Spleen (tissue), 7 donors: ENCODE measurements around the gene AFF1.

ENCODE experiments used
- POLR2A ChIP-seq, 3 donors: fragments of 450-650 bp; IDR thresholded peaks; one replicate each; pipeline ENCODE4 v1.5.1; 2017; ENCODE audit warnings: antibody characterized with exemption in 3 of 3, mild to moderate bottlenecking in 1 of 3
- TF ChIP-seq, protein P1 (sequence below), 11 experiments: fragments of 200-600 bp in 7 of 11; fragments of 450-650 bp in 4 of 11; sonication (generic) in 4 of 11; IDR thresholded peaks in 8 of 11; conservative IDR thresholded peaks in 3 of 11; 1 replicate in 7 of 11; 2 replicates in 4 of 11; pipeline versions ENCODE4 v1.4.0 to v1.8.0; 2016 to 2021; ENCODE audit warnings: antibody characterized with exemption in 11 of 11, inconsistent platforms in 4 of 11, mild to moderate bottlenecking in 1 of 11
- donor health status: DM: no; HTN: no; CAD: no; lungs with moderate emphysema.
- donor health status: DM: no; HTN: no; CAD: no.
- donor health status: DM: no; HTN: no; CAD: no.

DNA sequence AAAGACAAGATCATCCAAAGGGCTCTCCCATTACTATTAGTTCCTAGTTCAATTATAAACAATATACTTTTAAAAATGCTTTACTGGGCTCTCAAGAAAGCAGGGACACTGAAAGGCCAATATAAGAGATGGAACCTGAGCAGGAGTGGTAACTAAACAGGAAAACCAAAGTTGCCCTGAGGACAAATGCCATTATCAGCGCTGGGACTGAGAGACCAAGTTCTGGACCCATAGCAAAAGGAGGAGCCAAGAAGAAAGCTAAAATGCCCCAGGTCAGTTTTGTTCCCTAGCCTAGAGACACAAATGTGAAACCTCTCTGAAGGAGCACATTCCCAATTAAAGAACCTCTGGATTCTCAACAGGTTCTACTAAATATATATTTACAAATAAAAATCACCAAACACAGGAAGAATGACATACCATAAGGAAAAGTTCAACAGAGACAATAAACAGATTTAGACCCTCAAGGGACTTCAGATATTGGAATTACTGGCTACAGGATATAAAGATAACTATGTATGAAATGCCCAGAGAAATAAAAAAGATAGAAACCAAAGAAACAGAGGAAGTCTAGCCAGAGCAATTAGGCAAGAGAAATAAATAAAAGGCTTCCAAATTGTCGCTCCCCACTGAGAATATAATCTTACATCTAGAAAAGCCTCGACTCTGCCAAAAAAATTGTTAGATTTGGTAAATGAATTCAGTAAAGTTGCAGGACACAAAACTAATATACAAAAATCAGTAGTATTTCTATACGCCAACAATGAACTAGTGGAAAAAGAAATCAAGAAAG, 218.5 kb downstream of the AFF1 start:
- TF ChIP-seq, protein P1, sequence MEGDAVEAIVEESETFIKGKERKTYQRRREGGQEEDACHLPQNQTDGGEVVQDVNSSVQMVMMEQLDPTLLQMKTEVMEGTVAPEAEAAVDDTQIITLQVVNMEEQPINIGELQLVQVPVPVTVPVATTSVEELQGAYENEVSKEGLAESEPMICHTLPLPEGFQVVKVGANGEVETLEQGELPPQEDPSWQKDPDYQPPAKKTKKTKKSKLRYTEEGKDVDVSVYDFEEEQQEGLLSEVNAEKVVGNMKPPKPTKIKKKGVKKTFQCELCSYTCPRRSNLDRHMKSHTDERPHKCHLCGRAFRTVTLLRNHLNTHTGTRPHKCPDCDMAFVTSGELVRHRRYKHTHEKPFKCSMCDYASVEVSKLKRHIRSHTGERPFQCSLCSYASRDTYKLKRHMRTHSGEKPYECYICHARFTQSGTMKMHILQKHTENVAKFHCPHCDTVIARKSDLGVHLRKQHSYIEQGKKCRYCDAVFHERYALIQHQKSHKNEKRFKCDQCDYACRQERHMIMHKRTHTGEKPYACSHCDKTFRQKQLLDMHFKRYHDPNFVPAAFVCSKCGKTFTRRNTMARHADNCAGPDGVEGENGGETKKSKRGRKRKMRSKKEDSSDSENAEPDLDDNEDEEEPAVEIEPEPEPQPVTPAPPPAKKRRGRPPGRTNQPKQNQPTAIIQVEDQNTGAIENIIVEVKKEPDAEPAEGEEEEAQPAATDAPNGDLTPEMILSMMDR (IDR thresholded peaks at IDR 0.05 in 8 of 11, conservative IDR thresholded peaks at IDR 0.05 in 3 of 11), result no peak
- TF ChIP-seq POLR2A (IDR thresholded peaks at IDR 0.05), result no peak
